ENCODE data around the gene FTO. TPM values are rescaled to one million over a fixed set of nuclear protein-coding genes. Genes with fewer than 3 reads are reported as not detected.
"Not testable (repeated sequence)": the region's sequence is repeated elsewhere in the genome, so short reads cannot be mapped to it uniquely, and the experiment has no call there.

Gene FTO
- total and polyA plus RNA-seq, 4 donors = 12.2 to 145 (median 57.7) TPM

GRCh38 chr16:54178478-54178976, 474.6 kb downstream of the FTO start:
- Histone ChIP-seq H3K36me3 (ENCODE audit: control insufficient read depth in 4 of 4, insufficient read depth in 4 of 4, low read length in 4 of 4) (no peaks in the 10 kb centered on the region), H3K4me3 (no peak overlapping the region), H3K27ac (ENCODE audit: low read depth in 1 of 2, low read length in 1 of 2) (no peak overlapping the region), H3K9ac (ENCODE audit: insufficient read depth in 1 of 2, low read length in 2 of 2) (no peak overlapping the region), H3K4me1 (ENCODE audit: control insufficient read depth in 5 of 5, insufficient read depth in 5 of 5, low read length in 5 of 5) (peaks cover 0 to 14% (median 4%) of the 10 kb centered on the region in 5 donors), H3K27me3 (ENCODE audit: control insufficient read depth in 3 of 3, insufficient read depth in 3 of 3, low read length in 2 of 3) (peaks cover 0 to 40% (median 37%) of the 10 kb centered on the region in 3 donors), H3K9me3 (ENCODE audit: control insufficient read depth in 4 of 4, insufficient read depth in 3 of 4, low read length in 3 of 4) (peaks cover 0 to 3% (median 0%) of the 10 kb centered on the region in 4 donors)
- no peak for ATAC-seq (ENCODE audit: insufficient read depth, low FRiP score)
- WGBS, 2 donors = 52 to 58% methylated on average over 7 of the region's 7 CpGs
- DNase-seq = peak in 1 of 3 donors; percentile 28
- TF ChIP-seq, protein P1, sequence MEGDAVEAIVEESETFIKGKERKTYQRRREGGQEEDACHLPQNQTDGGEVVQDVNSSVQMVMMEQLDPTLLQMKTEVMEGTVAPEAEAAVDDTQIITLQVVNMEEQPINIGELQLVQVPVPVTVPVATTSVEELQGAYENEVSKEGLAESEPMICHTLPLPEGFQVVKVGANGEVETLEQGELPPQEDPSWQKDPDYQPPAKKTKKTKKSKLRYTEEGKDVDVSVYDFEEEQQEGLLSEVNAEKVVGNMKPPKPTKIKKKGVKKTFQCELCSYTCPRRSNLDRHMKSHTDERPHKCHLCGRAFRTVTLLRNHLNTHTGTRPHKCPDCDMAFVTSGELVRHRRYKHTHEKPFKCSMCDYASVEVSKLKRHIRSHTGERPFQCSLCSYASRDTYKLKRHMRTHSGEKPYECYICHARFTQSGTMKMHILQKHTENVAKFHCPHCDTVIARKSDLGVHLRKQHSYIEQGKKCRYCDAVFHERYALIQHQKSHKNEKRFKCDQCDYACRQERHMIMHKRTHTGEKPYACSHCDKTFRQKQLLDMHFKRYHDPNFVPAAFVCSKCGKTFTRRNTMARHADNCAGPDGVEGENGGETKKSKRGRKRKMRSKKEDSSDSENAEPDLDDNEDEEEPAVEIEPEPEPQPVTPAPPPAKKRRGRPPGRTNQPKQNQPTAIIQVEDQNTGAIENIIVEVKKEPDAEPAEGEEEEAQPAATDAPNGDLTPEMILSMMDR (IDR thresholded peaks at IDR 0.05; ENCODE audit: control extremely low read depth, extremely low read depth) = no peak

GRCh38 chr16:54180421-54181359, 476.7 kb downstream of the FTO start:
- peaks cover 0 to 10% (median 0%) of the 10 kb centered on the region in 5 donors for H3K4me1 ChIP-seq (ENCODE audit: control insufficient read depth in 5 of 5, insufficient read depth in 5 of 5, low read length in 5 of 5)
- no peak overlapping the region for H3K9ac ChIP-seq (ENCODE audit: insufficient read depth in 1 of 2, low read length in 2 of 2)
- H3K27me3 ChIP-seq (ENCODE audit: control insufficient read depth in 3 of 3, insufficient read depth in 3 of 3, low read length in 2 of 3) = peaks cover 0 to 20% (median 16%) of the 10 kb centered on the region in 3 donors
- no peak overlapping the region for H3K4me3 ChIP-seq
- H3K36me3 ChIP-seq (ENCODE audit: control insufficient read depth in 4 of 4, insufficient read depth in 4 of 4, low read length in 4 of 4) = no peaks in the 10 kb centered on the region
- no peak for ATAC-seq (ENCODE audit: insufficient read depth, low FRiP score)
- TF ChIP-seq, protein P1 (IDR thresholded peaks at IDR 0.05; ENCODE audit: control extremely low read depth, extremely low read depth) = no peak
- no peak overlapping the region for H3K27ac ChIP-seq (ENCODE audit: low read depth in 1 of 2, low read length in 1 of 2)
- no peaks in the 10 kb centered on the region for H3K9me3 ChIP-seq (ENCODE audit: control insufficient read depth in 4 of 4, insufficient read depth in 3 of 4, low read length in 3 of 4)
- WGBS, 2 donors = 94 to 97% methylated on average over 3 of the region's 3 CpGs
- no peak for DNase-seq

DNA sequence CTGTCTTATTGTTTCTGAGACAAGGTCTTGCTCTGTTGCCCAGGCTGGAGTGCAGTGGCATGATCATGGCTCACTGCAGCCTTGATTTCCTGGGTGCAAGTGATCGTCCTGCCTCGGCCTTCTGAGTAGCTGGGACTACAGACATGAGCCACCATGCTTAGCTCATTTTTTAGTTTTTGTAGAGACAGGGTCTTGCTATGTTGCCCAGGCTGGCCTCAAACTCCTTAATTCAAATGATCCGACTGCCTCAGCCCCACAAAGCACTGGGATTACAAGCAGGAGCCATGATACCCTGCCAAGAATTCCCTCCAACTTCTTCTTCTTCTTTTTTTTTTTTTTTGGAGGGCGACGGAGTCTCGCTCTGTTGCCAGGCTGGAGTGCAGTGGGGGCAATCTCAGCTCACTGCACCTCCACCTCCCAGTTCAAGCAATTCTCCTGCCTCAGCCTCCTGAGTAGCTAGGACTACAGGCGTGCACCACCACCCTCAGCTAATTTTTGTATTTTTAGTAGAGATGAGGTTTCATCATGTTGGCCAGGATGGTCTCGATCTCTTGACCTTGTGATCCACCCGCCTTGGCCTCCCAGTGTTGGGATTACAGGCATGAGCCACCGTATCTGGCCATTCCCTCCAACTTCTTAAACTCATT, 477.9 kb downstream of the FTO start:
- not testable (repeated sequence) for H3K9ac ChIP-seq (ENCODE audit: insufficient read depth in 1 of 2, low read length in 2 of 2); ATAC-seq (ENCODE audit: insufficient read depth, low FRiP score); H3K4me3 ChIP-seq; H3K27ac ChIP-seq (ENCODE audit: low read depth in 1 of 2, low read length in 1 of 2); H3K36me3 ChIP-seq (ENCODE audit: control insufficient read depth in 4 of 4, insufficient read depth in 4 of 4, low read length in 4 of 4); H3K9me3 ChIP-seq (ENCODE audit: control insufficient read depth in 4 of 4, insufficient read depth in 3 of 4, low read length in 3 of 4); H3K4me1 ChIP-seq (ENCODE audit: control insufficient read depth in 5 of 5, insufficient read depth in 5 of 5, low read length in 5 of 5); H3K27me3 ChIP-seq (ENCODE audit: control insufficient read depth in 3 of 3, insufficient read depth in 3 of 3, low read length in 2 of 3); DNase-seq
- 93 to 99% methylated on average over 10 of the region's 10 CpGs for WGBS, 2 donors

DNA sequence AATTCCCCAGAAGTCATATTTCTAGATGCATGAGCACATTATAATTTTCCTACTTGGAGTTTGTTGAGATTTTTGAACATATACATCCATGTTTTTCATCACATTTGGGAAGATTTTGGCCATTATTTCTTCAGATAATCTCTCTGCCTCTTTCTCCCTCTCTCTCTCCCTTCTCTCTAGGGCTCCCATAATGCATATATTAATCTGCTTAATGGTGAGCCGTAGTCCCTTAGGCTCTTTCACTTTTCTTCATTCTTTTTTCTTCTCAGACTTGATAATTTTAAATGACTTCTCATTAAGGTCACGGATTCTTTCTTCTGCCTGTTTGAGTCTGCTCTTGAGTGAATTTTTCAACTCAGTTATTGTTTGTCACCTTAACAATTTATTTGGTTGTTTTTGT, 481.1 kb downstream of the FTO start:
- TF ChIP-seq, protein P1 (IDR thresholded peaks at IDR 0.05; ENCODE audit: control extremely low read depth, extremely low read depth) = no peak
- ATAC-seq (ENCODE audit: insufficient read depth, low FRiP score) = no peak
- H3K27me3 ChIP-seq (ENCODE audit: control insufficient read depth in 3 of 3, insufficient read depth in 3 of 3, low read length in 2 of 3) = peaks cover 0 to 4% (median 4%) of the 10 kb centered on the region in 3 donors
- no peaks in the 10 kb centered on the region for H3K36me3 ChIP-seq (ENCODE audit: control insufficient read depth in 4 of 4, insufficient read depth in 4 of 4, low read length in 4 of 4)
- no peaks in the 10 kb centered on the region for H3K4me1 ChIP-seq (ENCODE audit: control insufficient read depth in 5 of 5, insufficient read depth in 5 of 5, low read length in 5 of 5)
- WGBS, 2 donors = 96 to 98% methylated on average over 2 of the region's 2 CpGs
- H3K9me3 ChIP-seq (ENCODE audit: control insufficient read depth in 4 of 4, insufficient read depth in 3 of 4, low read length in 3 of 4) = no peaks in the 10 kb centered on the region
- no peak overlapping the region for H3K9ac ChIP-seq (ENCODE audit: insufficient read depth in 1 of 2, low read length in 2 of 2)
- no peak overlapping the region for H3K4me3 ChIP-seq
- no peak for DNase-seq
- H3K27ac ChIP-seq (ENCODE audit: low read depth in 1 of 2, low read length in 1 of 2) = no peak overlapping the region
